ENCODE results near the gene NBAS.

NBAS gene

DNA sequence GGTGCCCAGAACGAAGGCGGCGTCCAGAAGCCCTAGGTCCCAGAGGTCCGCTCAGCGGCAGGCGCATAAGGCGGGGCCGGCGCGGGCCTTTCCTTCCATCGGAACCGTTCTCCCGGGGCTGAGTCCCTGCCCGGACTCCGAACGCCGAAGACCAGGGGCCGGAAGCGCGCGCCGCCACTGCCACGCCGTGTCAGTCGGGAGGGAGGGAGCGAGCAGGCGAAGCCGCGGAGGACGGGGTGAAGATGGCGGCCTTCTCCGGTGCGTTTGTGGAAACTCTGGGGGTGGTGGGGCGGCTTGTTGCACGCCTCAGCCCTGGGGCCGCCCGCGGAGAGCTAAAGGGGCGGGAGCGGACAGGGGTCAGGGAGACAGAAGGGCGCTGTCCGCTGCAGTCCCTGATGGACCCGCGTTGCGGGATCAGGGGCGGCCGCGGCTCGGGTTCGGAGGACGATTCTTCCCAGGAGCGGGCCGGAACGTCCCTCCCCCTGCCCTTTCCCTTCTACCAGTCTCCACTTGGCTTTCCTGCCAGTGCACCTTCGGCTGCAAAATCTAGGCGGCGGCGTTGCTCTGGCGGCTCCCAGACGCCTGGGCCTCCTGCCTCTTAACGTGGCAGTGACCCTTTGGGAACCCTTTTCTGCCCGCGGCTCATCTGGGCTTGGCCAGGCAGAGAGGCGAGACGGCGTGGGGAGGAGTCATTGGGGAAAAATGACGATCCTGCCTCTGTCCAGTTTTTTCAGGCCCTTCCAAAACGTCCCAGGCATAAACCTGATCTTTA lies 30.7 kb upstream of the NBAS start, which contains the start of gene DDX1 (continued):
- TF ChIP-seq, protein P1, sequence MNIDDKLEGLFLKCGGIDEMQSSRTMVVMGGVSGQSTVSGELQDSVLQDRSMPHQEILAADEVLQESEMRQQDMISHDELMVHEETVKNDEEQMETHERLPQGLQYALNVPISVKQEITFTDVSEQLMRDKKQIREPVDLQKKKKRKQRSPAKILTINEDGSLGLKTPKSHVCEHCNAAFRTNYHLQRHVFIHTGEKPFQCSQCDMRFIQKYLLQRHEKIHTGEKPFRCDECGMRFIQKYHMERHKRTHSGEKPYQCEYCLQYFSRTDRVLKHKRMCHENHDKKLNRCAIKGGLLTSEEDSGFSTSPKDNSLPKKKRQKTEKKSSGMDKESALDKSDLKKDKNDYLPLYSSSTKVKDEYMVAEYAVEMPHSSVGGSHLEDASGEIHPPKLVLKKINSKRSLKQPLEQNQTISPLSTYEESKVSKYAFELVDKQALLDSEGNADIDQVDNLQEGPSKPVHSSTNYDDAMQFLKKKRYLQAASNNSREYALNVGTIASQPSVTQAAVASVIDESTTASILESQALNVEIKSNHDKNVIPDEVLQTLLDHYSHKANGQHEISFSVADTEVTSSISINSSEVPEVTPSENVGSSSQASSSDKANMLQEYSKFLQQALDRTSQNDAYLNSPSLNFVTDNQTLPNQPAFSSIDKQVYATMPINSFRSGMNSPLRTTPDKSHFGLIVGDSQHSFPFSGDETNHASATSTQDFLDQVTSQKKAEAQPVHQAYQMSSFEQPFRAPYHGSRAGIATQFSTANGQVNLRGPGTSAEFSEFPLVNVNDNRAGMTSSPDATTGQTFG (tag by site-specific recombination; IDR thresholded peaks at IDR 0.05; ENCODE audit: borderline replicate concordance): no peak
- TF ChIP-seq CTCF (tag by site-specific recombination; IDR thresholded peaks at IDR 0.05): no peak; the same call in 1 of the 2 replicates
- peak; percentile 26; the same call in 1 of the 2 replicates for TF ChIP-seq HOXD13 (CRISPR knock-in tag; IDR thresholded peaks at IDR 0.05; ENCODE audit: borderline replicate concordance)
- TF ChIP-seq, protein P2, sequence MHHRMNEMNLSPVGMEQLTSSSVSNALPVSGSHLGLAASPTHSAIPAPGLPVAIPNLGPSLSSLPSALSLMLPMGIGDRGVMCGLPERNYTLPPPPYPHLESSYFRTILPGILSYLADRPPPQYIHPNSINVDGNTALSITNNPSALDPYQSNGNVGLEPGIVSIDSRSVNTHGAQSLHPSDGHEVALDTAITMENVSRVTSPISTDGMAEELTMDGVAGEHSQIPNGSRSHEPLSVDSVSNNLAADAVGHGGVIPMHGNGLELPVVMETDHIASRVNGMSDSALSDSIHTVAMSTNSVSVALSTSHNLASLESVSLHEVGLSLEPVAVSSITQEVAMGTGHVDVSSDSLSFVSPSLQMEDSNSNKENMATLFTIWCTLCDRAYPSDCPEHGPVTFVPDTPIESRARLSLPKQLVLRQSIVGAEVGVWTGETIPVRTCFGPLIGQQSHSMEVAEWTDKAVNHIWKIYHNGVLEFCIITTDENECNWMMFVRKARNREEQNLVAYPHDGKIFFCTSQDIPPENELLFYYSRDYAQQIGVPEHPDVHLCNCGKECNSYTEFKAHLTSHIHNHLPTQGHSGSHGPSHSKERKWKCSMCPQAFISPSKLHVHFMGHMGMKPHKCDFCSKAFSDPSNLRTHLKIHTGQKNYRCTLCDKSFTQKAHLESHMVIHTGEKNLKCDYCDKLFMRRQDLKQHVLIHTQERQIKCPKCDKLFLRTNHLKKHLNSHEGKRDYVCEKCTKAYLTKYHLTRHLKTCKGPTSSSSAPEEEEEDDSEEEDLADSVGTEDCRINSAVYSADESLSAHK (tag by site-specific recombination; IDR thresholded peaks at IDR 0.05): no peak
- TF ChIP-seq ZNF514 (tag by site-specific recombination; IDR thresholded peaks at IDR 0.05): no peak
- TF ChIP-seq, protein P3, sequence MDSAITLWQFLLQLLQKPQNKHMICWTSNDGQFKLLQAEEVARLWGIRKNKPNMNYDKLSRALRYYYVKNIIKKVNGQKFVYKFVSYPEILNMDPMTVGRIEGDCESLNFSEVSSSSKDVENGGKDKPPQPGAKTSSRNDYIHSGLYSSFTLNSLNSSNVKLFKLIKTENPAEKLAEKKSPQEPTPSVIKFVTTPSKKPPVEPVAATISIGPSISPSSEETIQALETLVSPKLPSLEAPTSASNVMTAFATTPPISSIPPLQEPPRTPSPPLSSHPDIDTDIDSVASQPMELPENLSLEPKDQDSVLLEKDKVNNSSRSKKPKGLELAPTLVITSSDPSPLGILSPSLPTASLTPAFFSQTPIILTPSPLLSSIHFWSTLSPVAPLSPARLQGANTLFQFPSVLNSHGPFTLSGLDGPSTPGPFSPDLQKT (IDR thresholded peaks at IDR 0.05; ENCODE audit: borderline replicate concordance, low read depth, low read length): no peak
- TF ChIP-seq, protein P4, sequence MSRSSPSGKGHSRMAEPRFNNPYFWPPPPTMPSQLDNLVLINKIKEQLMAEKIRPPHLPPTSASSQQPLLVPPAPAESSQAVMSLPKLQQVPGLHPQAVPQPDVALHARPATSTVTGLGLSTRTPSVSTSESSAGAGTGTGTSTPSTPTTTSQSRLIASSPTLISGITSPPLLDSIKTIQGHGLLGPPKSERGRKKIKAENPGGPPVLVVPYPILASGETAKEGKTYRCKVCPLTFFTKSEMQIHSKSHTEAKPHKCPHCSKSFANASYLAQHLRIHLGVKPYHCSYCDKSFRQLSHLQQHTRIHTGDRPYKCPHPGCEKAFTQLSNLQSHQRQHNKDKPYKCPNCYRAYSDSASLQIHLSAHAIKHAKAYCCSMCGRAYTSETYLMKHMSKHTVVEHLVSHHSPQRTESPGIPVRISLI (tag by site-specific recombination; IDR thresholded peaks at IDR 0.05): no peak
- peak; percentile 93 for TF ChIP-seq ZBTB26 (tag by site-specific recombination; optimal IDR thresholded peaks at IDR 0.05)
- peak; percentile 72 for TF ChIP-seq ZNF561 (tag by site-specific recombination; IDR thresholded peaks at IDR 0.05; ENCODE audit: borderline replicate concordance)
- TF ChIP-seq ZNF660 (tag by site-specific recombination; IDR thresholded peaks at IDR 0.05): peak; percentile 93
- TF ChIP-seq, protein P5, sequence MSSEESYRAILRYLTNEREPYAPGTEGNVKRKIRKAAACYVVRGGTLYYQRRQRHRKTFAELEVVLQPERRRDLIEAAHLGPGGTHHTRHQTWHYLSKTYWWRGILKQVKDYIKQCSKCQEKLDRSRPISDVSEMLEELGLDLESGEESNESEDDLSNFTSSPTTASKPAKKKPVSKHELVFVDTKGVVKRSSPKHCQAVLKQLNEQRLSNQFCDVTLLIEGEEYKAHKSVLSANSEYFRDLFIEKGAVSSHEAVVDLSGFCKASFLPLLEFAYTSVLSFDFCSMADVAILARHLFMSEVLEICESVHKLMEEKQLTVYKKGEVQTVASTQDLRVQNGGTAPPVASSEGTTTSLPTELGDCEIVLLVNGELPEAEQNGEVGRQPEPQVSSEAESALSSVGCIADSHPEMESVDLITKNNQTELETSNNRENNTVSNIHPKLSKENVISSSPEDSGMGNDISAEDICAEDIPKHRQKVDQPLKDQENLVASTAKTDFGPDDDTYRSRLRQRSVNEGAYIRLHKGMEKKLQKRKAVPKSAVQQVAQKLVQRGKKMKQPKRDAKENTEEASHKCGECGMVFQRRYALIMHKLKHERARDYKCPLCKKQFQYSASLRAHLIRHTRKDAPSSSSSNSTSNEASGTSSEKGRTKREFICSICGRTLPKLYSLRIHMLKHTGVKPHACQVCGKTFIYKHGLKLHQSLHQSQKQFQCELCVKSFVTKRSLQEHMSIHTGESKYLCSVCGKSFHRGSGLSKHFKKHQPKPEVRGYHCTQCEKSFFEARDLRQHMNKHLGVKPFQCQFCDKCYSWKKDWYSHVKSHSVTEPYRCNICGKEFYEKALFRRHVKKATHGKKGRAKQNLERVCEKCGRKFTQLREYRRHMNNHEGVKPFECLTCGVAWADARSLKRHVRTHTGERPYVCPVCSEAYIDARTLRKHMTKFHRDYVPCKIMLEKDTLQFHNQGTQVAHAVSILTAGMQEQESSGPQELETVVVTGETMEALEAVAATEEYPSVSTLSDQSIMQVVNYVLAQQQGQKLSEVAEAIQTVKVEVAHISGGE (tag by site-specific recombination; conservative IDR thresholded peaks at IDR 0.05; ENCODE audit: low read depth): peak; percentile 99
- TF ChIP-seq KLF10 (tag by site-specific recombination; IDR thresholded peaks at IDR 0.05): no peak
- no peak for TF ChIP-seq ZNF521 (tag by site-specific recombination; IDR thresholded peaks at IDR 0.05)
- no peak for TF ChIP-seq SALL2 (tag by site-specific recombination; IDR thresholded peaks at IDR 0.05; ENCODE audit: borderline replicate concordance)
- 0 out of 2 replicates have a peak, but pooled peaks have one; percentile 14 for TF ChIP-seq WT1 (tag by site-specific recombination; IDR thresholded peaks at IDR 0.05)
- peak; percentile 82 for TF ChIP-seq ZNF335 (tag by site-specific recombination; conservative IDR thresholded peaks at IDR 0.05)
- TF ChIP-seq ZBTB44 (tag by site-specific recombination; IDR thresholded peaks at IDR 0.05): peak; percentile 54; the same call in 1 of the 2 replicates
- TF ChIP-seq, protein P6, sequence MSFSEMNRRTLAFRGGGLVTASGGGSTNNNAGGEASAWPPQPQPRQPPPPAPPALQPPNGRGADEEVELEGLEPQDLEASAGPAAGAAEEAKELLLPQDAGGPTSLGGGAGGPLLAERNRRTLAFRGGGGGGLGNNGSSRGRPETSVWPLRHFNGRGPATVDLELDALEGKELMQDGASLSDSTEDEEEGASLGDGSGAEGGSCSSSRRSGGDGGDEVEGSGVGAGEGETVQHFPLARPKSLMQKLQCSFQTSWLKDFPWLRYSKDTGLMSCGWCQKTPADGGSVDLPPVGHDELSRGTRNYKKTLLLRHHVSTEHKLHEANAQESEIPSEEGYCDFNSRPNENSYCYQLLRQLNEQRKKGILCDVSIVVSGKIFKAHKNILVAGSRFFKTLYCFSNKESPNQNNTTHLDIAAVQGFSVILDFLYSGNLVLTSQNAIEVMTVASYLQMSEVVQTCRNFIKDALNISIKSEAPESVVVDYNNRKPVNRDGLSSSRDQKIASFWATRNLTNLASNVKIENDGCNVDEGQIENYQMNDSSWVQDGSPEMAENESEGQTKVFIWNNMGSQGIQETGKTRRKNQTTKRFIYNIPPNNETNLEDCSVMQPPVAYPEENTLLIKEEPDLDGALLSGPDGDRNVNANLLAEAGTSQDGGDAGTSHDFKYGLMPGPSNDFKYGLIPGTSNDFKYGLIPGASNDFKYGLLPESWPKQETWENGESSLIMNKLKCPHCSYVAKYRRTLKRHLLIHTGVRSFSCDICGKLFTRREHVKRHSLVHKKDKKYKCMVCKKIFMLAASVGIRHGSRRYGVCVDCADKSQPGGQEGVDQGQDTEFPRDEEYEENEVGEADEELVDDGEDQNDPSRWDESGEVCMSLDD (tag by site-specific recombination; IDR thresholded peaks at IDR 0.05): no peak; the same call in 1 of the 2 replicates
